H4 (cell line): ENCODE measurements around the gene MADD. TPM values are rescaled to one million over a fixed set of nuclear protein-coding genes. Genes with fewer than 3 reads are reported as not detected.

Source experiments
- DNase-seq: peaks from one replicate; pipeline ENCODE4 v3.0.0-alpha.2; 2015; ENCODE audit warnings: low spot score
- total RNA-seq: library from RNA; depleted of rRNA; stranded (reverse); fragments of >200 nt; shearing (Covaris generic); gene quantifications from 2 replicates; pipeline ENCODE4 v1.2.3, GENCODE V29; 2014; rRNA removed

The MADD gene
- total RNA-seq, result 8.9 and 17.2 TPM in 2 replicates

DNA sequence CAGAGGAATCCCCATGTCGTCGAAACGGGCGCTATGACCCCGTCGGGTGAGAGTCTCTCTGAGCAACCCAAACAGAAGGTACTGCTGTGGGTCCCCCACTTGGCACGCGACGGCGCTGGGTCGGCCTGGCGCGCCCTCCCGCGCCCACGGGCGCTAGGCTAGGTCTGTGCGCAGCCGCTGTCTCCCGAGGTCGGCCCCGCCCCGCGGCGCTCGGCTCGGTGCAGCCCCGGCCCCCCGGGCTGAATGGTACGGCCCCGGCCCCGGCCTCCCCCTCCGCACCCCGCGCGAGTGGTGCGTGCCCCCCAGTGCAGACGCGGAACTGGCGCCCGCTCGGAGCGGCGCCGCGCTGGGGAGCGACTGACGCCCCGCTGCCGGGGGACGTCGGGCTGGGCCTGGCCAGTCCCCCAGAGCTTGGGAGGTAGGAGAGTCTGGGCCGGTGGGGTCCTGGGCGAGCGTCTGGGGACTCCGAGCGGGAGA, at the start of gene MADD:
Gene MADD (plus strand): TSS at position 305 of the 477 bp plus-strand sequence.
- DNase-seq, result peak; percentile 49

DNA sequence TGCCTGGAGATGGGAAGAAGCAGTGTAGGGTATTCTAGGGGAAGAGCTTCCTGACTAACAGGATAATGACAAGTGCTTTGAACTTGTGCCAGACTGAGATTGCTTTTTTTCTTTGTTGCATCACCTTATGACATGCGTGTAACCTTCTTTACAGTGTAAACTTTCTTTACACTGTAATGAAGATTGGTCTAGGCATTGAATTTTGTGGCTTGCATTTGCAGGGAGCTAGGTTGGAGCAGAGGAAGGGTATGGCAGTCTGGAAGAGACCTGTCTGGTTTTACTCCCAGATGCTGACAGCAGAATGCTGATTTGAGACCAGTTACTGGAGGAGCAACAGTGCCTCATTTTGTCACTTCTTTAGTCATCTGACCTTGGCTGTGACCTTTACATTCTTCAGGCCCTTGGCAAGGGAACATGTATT, 49.5 kb upstream of the MADD start:
- DNase-seq, result no peak

DNA sequence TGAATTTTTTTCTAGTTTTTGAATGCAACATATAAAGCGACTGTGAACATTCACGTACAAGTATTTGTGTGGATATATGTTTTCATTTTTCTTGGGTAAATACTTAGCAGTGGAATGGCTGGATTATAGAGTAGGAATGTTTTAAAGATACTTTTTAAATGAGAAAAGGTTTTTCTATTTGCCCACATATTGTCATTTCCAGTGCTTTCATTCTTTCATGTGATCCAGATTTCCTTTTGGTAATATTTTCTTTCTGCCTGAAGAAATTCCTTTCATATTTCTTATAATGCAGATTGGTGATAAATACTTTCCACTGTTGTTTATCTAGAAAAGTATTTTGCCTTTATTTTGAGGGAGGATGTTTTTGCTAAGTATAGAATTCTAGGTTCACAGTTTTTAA, 47.2 kb upstream of the MADD start:
- DNase-seq, result no peak

DNA sequence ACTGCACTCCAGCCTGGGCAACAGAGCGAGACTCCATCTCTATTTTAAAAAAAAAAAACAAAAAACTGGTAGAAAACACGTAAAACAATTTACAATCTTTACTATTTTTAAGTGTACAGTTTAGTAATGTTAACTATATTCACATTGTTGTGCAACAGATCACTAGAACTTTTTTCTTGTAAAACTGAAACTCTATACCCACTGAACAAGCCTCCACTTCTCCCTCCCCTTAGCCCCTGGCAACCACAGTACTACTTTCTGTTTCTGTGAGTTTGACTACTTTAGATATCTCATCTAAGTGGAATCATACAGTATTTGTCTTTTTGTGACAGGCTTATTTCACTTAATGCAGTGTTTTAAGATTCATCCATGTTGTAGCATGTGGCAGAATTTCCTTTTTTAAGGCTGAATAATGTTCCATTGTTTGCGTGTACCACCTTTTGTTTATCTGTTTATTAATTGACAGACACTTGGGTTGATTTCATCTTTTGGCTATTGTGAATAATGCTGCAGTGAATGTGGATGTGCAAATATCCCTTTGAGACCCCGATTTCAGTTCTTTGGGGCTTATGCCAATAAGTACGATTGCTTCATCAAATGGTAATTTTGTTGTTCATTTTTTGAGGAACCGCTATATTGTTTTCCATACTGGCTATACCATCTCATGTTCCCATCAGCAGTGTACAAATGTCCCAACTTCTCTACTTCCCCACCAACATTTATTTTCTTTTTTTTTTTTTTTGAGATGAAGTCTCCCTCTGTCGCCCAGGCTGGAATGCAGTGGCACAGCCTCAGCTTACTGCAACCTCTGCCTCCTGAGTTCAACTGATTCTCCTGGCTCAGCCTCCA, 44.2 kb upstream of the MADD start:
- no peak for DNase-seq

DNA sequence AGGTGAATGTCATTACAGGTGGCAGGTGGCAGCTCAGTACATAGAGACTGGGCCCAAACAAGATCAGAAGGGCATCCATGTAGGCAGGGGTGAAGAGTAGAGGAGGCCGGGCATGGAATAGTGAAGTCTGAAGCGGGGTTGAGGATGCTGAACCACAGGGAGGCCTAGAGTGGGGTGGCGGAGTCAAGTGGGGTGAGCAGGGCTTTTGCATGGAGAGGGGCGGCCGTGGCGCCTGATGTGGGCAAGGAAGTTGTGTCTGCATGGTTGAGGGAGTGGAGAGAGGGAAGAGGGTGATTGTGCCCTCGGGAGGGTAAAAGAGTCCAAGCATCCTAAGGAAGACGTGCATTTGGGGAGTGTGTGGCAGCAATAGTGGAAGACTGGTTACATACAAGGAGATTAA, 40.8 kb upstream of the MADD start:
- no peak for DNase-seq

DNA sequence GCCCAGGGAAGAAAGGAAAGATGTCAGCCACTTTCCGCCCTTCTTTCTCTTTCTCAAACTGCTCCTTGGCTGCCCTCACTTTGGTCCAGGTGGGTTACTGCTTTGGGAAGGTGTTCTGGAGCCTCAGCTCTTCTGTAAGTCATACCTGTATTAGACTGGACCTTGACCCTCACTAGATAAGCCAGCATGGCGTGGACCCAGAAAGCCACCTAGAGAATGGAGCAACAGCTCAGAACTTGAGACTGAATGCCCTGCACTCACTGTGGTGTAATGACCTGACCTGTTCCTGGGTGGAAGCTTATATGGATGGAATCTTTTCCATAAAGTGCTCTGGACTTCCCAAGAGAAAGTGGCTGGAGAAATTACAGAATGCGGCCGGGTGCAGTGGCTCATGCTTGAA, 36.9 kb upstream of the MADD start:
- DNase-seq, result no peak

DNA sequence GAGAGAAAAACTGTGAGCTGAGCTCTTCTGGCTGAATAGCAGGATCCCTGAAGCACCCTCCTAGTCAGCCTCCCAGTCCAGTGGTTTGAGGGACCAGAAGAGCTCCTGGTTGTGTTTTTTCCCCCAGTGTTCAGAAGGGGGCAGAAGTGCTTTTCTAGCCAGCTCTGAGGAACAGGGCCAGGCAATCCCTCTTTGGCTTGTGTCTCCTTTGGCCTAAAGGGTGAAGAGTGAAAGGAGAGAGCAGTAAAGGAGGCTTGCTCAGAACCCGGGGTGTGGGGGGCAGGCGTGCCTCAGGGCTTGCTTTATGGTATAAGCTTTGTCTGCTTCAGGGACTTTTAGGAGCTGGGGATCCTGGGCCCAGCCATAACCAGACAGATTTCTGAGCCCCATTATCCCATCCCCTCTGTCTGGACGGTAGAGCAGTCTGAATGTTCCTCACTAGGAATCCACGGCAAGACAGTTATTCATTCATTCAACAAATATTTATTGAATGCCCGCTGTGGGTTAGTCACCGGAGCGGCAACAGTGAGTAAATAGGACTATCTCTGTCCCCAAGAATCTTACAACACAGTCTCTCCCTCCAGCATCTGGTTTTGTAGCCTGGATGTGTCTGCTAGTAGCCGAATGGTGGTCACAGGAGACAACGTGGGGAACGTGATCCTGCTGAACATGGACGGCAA, 35.8 kb upstream of the MADD start:
- DNase-seq, result no peak

DNA sequence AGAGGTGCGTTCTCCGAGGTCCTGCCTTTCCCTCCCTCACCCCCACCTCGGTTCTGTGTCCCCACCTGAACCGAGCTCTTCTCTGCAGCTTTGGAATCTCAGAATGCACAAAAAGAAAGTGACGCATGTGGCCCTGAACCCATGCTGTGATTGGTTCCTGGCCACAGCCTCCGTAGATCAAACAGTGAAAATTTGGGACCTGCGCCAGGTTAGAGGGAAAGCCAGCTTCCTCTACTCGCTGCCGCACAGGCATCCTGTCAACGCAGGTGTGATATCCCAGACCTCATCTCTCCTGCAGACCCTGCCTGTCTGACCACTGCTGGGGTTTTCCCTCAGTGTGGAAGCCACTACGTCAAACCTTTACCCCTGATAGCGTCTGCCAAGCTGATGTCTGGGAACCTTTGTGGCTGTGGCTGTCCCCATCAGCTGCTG, 35.2 kb upstream of the MADD start:
- no peak for DNase-seq

DNA sequence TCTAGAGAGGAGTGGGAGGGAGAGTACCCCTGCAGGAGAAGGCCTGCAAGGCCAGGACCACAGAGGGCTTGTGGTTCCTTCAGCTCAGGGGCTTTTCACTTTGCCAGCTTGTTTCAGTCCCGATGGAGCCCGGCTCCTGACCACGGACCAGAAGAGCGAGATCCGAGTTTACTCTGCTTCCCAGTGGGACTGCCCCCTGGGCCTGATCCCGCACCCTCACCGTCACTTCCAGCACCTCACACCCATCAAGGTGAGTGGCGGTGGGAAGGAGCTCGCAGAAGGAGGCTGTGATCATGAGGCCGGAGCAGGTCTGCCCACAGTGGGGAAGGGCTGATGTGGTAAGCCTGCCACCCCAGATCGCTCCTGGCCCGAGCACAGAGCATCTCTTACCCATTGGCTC, 34.8 kb upstream of the MADD start:
- DNase-seq, result no peak

DNA sequence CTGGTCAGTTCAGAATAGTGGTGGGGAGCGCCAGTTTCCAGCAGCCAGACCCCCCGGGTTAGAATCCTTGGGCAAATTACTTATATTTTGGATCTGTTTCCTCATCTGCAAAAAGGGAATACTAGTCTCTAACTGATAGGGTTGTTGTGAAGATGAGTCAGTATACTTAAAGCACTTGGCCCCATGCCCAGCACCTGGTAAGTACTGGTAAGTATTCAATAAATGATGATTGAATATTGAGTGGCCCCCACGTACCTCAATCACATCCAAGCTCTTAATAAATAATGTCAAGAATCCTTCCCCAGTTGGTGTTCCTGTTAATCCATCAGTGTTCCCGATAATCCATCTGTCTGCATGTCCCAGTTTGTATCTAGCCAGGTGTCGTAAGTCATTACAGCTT, 33.5 kb upstream of the MADD start:
- DNase-seq, result no peak

DNA sequence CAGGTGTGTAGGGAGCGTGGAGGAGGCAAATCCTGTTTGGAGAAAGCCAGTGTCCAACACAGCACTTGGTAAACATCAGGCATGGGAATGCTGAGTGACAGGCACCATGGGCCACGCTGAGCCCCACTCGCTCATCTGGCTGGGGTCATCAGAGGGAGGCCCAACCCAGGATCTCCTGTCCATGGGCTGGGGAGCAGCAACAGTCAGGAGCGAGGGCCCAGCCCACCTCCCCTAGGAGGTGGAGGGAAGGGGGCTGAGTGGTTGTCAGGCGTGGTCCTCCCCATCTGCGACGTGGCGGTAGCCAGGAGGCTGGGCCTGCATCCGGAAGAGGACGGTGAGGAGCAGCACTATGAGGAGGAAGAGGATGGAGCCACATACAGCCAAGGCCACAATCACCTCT, 30.1 kb upstream of the MADD start:
- DNase-seq, result no peak

DNA sequence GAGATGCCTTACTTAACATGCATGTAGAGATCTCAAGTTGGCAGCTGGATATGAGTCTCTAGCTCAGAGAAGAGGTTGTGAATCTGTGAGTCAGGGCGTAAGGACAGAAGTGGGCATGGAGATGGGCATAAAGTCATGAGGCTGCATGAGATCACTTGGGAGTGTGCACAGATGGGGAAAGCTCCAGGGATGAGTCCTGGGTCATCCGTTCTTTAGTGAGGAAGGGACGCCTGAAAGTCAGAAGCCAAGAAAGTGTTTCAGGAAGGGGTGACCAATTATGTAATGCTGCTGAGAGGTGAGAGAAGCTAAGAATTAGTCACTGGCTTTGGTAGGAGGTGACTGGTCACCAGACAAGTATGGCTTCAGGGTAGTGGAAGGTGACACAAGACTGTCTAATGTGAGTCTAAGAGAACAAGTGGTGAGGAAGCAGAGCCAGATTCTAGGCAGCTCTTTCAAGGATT, 28.1 kb upstream of the MADD start:
- DNase-seq, result no peak

DNA sequence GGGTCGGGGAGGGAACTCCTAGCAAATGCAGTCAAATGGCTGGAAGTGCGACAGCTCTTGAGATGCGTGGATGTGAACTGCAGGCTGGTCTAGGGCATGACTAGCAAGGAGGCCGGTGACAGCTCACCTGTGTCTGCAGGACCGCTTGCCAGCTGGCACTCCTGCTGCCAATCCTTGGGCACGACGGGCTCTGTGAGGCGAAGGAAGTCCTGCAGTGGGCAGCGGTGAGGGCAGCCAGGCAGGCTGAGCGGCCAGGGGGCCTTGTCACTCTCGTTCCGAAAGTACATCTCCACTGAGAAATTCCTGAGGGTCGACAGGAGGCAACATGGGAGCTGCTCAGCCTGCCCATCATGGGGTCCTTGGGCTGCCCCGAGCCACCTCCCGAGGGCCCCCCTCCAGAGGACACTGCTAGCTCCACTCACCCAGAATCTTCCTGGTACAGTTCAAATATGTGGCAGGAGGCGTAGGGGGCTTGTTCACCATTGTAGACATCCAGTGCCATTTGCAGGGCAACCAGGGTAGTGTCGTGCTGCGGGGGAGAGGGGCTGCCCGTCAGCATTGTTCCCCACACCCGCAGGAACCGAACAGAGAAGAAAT, 27.2 kb upstream of the MADD start:
- DNase-seq, result no peak

DNA sequence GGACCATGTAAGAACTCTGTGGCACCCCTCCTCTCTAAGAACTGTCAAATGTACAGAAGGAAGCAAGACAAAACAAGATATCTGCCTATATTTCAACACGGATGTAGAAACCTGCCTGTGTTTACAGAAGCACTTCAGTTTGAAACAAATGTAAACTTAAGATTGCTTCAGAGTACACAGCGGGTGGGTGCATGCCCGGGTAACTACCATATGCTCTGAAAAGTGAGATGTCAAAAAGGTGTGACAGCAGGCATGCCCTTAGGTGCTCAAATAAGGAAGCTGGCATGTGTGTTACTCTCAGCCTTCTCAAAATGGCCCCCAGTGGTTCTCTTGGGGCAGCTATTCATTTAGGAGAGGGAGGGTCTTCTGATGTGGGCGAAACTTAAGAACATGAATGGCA, 26.5 kb upstream of the MADD start:
- DNase-seq, result no peak

DNA sequence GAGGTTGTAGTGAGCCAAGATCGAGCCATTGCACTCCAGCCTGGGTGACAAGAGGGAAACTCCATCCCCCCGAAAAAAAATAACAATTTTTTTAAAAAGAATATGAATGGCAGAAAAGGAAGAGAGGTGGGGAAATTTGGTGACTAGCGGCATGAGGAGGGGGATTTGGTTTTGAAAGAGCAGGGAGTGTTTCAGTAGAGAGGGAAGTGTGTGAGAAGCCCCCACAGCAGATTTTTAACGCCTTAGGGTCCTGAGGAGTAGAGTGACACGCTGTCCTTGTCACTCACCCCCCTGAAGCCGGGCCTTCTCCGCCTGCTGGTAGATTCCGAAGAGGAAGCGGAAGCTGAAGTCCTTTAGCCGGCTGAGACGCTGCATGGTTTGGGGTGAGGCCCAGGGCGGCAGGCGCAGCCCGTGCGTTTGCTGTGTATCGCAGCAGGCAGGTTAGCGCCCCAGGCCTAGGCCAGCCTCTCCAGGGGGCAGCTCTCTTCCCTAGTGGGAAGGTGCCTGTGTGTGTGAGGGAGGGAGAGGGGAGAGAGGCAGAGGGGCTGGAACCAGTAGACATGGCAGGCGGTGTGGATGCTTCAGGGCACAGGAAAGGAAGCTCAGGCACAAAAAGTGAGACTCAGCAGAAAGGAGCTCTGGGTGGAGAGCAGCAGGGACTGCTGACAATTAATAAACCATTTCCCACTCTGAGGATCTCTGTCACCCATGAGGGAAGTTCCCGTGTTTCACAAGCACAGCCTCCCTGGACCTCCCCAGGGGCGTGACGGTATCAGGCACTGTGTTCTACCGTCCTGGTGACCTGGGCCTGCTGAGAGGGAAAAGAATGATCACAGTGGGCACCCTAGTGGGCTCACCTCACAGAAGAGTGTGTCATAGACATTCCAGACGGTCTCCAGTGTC, 25.2 kb upstream of the MADD start:
- no peak for DNase-seq

DNA sequence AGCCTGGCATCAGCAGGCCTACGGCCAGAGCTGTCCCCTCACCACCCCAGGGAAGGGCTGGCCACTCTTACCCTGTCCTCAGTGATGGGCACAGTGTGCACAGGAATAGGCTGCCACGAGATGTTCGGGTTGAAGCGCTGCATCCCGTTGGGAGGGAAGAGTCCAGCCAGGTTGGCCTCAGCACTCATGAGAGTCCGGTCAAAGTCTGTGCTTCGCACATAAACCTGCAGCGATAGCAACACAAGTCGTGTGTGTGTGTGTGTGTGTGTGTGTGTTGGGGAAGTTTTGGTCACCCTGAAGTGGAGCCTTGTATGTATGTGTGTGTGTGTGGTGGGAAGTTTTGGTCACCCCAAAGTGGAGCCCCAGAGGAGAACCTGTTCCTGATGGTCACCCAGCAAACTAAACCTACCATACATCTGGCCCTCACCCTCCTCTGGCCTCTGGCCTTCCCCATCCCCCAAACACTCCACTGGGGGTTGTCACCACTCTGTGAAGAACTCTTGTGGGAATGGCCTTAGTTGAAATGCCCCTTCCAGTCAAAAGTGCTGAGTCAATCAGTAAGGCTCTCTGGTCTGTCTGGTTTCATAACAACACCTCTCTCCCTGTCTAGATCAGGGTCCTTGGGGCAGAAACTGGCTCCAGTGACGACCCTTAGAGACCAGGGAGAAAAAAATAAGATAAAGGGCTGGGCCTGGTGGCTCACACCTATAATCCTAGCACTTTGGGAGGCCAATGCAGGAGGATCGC, 24.1 kb upstream of the MADD start:
- no peak for DNase-seq

DNA sequence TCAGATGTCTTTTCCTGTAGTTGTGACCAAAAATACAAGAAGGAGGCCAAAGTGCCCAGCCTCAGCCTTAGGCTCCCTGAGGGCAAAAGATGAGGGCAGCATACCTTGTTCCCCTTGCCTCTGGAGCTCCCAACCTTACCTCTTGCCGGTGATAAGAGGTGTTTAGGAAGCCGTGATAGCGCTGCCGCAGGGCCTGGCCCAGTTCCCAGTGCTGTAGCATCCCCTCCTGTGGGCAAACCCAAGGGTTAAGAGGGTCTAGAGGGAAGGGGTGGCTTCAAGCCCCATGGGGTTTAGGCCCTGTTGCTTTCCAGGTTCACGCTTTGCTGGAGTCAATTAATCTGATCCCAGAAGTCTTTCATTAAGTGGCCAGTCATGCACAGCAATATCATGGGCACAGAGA, 22.4 kb upstream of the MADD start:
- DNase-seq, result no peak

DNA sequence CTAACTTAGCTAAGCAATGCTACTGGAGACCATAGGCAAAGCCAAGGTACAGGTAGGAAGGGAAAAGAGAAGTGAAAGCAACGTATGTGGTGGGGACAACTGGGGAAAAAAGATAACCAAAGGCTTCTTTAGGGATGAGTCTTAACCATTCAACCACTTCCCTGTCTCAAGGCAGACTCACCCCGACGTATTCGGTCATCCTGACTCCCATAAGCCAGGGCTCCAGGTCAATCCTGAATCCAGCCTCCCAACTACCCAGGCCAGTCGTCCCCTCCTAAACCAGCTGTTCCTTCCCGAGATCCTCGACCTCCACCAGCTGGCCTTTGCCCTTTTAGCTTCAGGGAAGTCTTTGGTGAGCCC, 21.6 kb upstream of the MADD start:
- DNase-seq, result no peak

DNA sequence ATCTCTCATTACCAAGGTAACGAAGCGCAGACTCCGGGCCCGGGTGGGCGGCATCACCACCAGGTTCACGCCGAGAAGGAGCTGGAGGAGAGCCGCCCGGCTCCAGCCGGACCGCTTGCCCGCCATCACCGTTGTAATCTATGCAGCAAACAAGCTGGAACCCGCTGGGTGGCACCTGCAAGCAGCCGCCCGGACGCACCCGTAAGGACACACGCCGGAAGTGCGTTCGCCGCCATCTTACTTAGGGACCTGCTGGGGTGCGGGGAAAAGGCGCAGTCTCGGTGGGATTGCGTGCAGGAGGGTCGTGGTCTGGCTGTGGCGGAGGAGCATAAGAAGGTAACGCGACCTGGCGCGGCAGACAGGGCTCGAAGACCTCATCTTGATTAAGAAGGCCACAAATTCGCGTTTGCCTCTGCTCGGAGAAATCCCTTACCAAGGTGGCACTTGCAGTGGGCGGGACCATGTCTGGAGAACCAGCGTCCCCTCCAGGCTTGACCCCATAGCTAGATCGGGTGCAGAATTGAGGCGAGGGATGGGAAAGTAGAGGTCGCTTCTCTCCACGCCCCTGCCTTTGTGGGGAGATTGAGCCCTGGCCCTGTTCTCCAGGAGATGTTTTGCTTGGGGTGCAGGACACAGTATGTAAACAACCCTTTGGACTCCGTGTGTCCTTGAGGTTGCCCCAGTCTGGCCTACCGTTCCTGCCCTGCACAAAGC, 21.1 kb upstream of the MADD start, which contains the start of gene ACP2:
Gene ACP2 (minus strand): TSS at position 151 of the 714 bp plus-strand sequence. CDS start 25 bp downstream, at position 126.
- DNase-seq, result peak; percentile 72

DNA sequence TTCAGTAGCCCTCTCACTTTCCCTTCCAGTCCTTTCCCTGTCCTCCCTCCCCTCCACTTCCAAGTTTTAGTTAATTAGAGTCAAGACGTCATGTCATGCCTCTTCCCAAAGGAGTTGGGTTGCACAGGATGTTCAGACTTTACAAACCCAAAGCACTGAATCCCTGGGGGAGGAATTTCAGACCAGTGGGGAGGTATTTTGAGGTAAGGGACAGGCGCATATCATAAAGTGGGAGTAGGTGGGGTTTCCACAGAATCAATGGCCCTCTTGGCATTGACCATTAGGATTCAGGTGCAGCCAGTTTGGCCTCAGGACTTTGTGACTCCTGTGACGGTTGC, 20.6 kb upstream of the MADD start:
- DNase-seq, result no peak
